Measurements from ENCODE around the gene ARHGAP23. TPM values are rescaled to one million over a fixed set of nuclear protein-coding genes. Genes with fewer than 3 reads are reported as not detected.
A peak's percentile ranks its signal among the peaks of the same experiment; 100 is the strongest.

The ARHGAP23 gene
- total and polyA plus RNA-seq, 2 experiments from 2014 or later = 16.0 to 30.0 TPM

DNA sequence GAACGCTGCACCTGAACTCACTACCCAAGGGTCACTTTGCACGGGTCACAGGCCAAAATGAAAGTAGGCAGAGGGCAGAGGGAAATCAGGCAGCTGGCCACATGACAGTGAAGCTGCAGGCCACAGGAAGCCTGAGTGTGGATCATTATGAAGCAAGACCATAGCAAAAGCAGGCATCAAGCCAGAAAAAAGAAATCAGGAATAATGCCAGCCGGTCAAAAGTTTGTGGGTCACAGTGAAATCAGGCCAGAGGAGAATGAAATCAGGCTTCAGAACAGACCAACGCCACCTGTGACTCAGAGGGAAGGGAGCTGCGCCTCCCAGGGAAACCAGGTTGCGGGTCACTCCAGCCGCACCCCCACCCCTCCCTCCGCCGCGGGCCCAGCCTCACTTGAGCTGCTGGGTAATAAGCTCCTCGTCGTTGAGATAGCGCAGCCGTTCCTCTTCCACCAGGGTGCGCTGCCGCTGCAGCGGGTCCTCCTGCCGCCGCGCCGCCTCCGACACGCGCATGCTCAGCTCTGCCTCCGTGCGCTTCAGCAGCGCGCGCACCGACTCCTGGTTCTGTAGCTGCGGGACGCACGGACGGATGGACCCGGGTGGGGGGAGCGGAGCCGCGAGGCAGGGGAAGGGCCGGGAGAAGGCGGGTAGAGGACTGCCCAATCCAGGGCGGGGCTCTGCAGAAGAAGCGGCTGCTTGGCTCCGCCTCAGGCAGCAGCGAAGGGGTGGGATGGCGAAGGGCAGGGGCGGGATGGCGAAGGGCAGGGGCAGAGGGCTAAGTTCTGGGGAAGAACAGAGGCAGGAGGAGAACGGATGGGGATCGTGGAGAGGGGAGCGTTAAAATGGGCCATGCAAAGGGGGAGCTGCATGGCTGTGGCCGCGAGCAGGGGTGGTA is 129.8 kb downstream of the ARHGAP23 start:
- H3K9me2 ChIP-seq (replicated peaks; ENCODE audit: insufficient read depth) = no peaks in the 10 kb centered on the region
- no peaks in the 10 kb centered on the region for H3K9me3 ChIP-seq (ENCODE audit: low read depth)
- H3K4me3 ChIP-seq = peak overlapping the region; percentile 31
- no peaks in the 10 kb centered on the region for H4K20me1 ChIP-seq (ENCODE audit: insufficient read depth, poor library complexity, severe bottlenecking)
- peak; percentile 97 for DNase-seq (ENCODE audit: low spot score)
- no peaks in the 10 kb centered on the region for H3K36me3 ChIP-seq (replicated peaks; ENCODE audit: insufficient read depth, low read depth)
- peak overlapping the region; percentile 93 for H3K4me2 ChIP-seq
- WGBS (ENCODE audit: low lambda C conversion rate, missing lambda C conversion rate) = 7% methylated on average over 36 of the region's 52 CpGs
- peak overlapping the region; percentile 0 for H3K27ac ChIP-seq
- H3K79me2 ChIP-seq = no peaks in the 10 kb centered on the region
- H3K4me1 ChIP-seq (ENCODE audit: insufficient read depth) = peaks cover 11% of the 10 kb centered on the region
- peaks cover 39% of the 10 kb centered on the region for H3K27me3 ChIP-seq
- TF ChIP-seq CTCF (IDR thresholded peaks at IDR 0.05; ENCODE audit: poor library complexity) (peak; percentile 98), EZH2phosphoT487 (IDR thresholded peaks at IDR 0.05; ENCODE audit: low read depth, severe bottlenecking, unreplicated experiment) (no peak)
- peak overlapping the region; percentile 54 for H2AFZ ChIP-seq

DNA sequence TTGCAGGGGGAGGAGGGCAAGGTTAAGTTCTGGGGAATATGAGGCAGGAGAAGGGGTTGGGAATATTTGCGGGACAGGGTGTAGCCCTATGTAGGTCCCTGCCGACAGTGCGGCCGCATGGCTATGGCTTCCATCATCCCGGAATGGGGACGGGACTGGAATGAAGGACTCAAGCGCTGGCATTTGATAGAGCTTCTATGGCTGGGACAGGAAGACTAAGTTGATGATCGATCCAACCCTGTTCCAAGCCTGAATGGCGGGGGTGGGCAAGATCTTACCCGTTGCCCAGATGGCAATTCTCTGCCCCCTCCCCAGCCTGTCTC is 130.4 kb downstream of the ARHGAP23 start:
- WGBS (ENCODE audit: low lambda C conversion rate, missing lambda C conversion rate) = 10% methylated on average over 10 of the region's 10 CpGs
- Histone ChIP-seq H3K4me2 (peak overlapping the region; percentile 93), H4K20me1 (ENCODE audit: insufficient read depth, poor library complexity, severe bottlenecking) (no peaks in the 10 kb centered on the region), H2AFZ (no peak overlapping the region), H3K27ac (no peak overlapping the region), H3K36me3 (replicated peaks; ENCODE audit: insufficient read depth, low read depth) (no peaks in the 10 kb centered on the region), H3K4me1 (ENCODE audit: insufficient read depth) (peaks cover 15% of the 10 kb centered on the region), H3K79me2 (no peaks in the 10 kb centered on the region), H3K4me3 (no peak overlapping the region), H3K27me3 (peaks cover 45% of the 10 kb centered on the region), H3K9me3 (ENCODE audit: low read depth) (no peaks in the 10 kb centered on the region), H3K9me2 (replicated peaks; ENCODE audit: insufficient read depth) (no peaks in the 10 kb centered on the region)
- DNase-seq (ENCODE audit: low spot score) = no peak
- TF ChIP-seq EZH2 (IDR thresholded peaks at IDR 0.05; ENCODE audit: borderline replicate concordance) = no peak
- no peak for TF ChIP-seq EZH2phosphoT487 (IDR thresholded peaks at IDR 0.05; ENCODE audit: low read depth, severe bottlenecking, unreplicated experiment)
- no peak for TF ChIP-seq CTCF (IDR thresholded peaks at IDR 0.05; ENCODE audit: poor library complexity)

- Histone ChIP-seq H3K9me2 (replicated peaks; ENCODE audit: insufficient read depth) (no peaks in the 10 kb centered on the region), H3K79me2 (no peaks in the 10 kb centered on the region), H3K27ac (no peak overlapping the region), H3K9me3 (ENCODE audit: low read depth) (no peaks in the 10 kb centered on the region), H3K4me3 (no peak overlapping the region), H2AFZ (no peak overlapping the region), H3K36me3 (replicated peaks; ENCODE audit: insufficient read depth, low read depth) (no peaks in the 10 kb centered on the region), H3K4me2 (peak overlapping the region; percentile 93), H3K27me3 (peaks cover 50% of the 10 kb centered on the region), H4K20me1 (ENCODE audit: insufficient read depth, poor library complexity, severe bottlenecking) (no peaks in the 10 kb centered on the region), H3K4me1 (ENCODE audit: insufficient read depth) (peaks cover 15% of the 10 kb centered on the region)
- 4% methylated on average over 24 of the region's 44 CpGs for WGBS (ENCODE audit: low lambda C conversion rate, missing lambda C conversion rate)
- peak; percentile 94 for DNase-seq (ENCODE audit: low spot score)
- TF ChIP-seq CTCF (IDR thresholded peaks at IDR 0.05; ENCODE audit: poor library complexity) (peak; percentile 22), EZH2phosphoT487 (IDR thresholded peaks at IDR 0.05; ENCODE audit: low read depth, severe bottlenecking, unreplicated experiment) (no peak)
These were observed 131.0 kb downstream of the ARHGAP23 start for GRCh38 chr17:38559051-38559879.

All from hepatocyte (in vitro differentiated cells).